Measurements from ENCODE around the gene MANBA. TPM values are rescaled to one million over a fixed set of nuclear protein-coding genes. Genes with fewer than 3 reads are reported as not detected.

The MANBA gene
- total and polyA plus RNA-seq, 2 of the 4 experiments (the other 2 are of a cell fraction): 11.5 to 17.2 TPM

GRCh38 chr4:102685768-102686167, 75.0 kb downstream of the MANBA start:
- peaks cover 2% of the 10 kb centered on the region; the same call in 1 of the 2 replicates for H3K36me3 ChIP-seq (ENCODE audit: control insufficient read depth, insufficient read depth, low read length)
- H2AK5ac ChIP-seq (ENCODE audit: low read depth, low read length): no peak overlapping the region
- no peak overlapping the region for H3K4ac ChIP-seq (ENCODE audit: low read depth, low read length)
- no peak overlapping the region for H3K14ac ChIP-seq (replicated peaks; ENCODE audit: low read depth, low read length)
- no peak overlapping the region for H3K9ac ChIP-seq (ENCODE audit: low read depth, low read length)
- H2AK9ac ChIP-seq (replicated peaks; ENCODE audit: low read depth, low read length, poor library complexity): no peak overlapping the region
- H2BK20ac ChIP-seq (ENCODE audit: low read depth, low read length): peak overlapping the region; percentile 27; the same call in 1 of the 2 replicates
- no peaks in the 10 kb centered on the region; the same call in 1 of the 2 replicates for H3K9me3 ChIP-seq (ENCODE audit: control insufficient read depth, insufficient read depth, low read length)
- DNase-seq (no peak), ATAC-seq (ENCODE audit: low read depth) (no peak)
- H2AFZ ChIP-seq (replicated peaks; ENCODE audit: low read length, poor library complexity): no peak overlapping the region
- dilution Hi-C loops (cut with HindIII; ENCODE audit: low sequenced_read_pairs, unreplicated experiment): no loop called here
- no peak overlapping the region for H3K56ac ChIP-seq (ENCODE audit: extremely low read depth, insufficient read depth, low read length)
- H3K23ac ChIP-seq (ENCODE audit: low read depth, low read length): no peak overlapping the region
- intact Hi-C loops (cut with micrococcal nuclease): no loop called here
- no TSS peak for BruUV-seq (replicated peaks)
- no peak overlapping the region for H4K5ac ChIP-seq (ENCODE audit: low read depth, low read length)
- no peak overlapping the region for H3K4me2 ChIP-seq (ENCODE audit: low read depth, low read length)
- no peak overlapping the region for H2BK15ac ChIP-seq (ENCODE audit: low read depth, low read length)
- H4K20me1 ChIP-seq (ENCODE audit: insufficient read depth, low read length): no peaks in the 10 kb centered on the region
- no peak overlapping the region for H3K27ac ChIP-seq (ENCODE audit: insufficient read depth, low read length)
- WGBS, 2 experiments (ENCODE audit: extremely low coverage in 2 of 2, insufficient read length in 1 of 2): no CpG with 5 or more reads among the region's 3 CpGs
- no peak overlapping the region for H2BK120ac ChIP-seq (ENCODE audit: low read depth, low read length)
- no peak for TF ChIP-seq ELK1 (IDR thresholded peaks at IDR 0.05; ENCODE audit: borderline replicate concordance, low read depth, low read length)
- TF ChIP-seq POLR2A (IDR thresholded peaks at IDR 0.05; ENCODE audit: low read depth, low read length): no peak
- no peak for TF ChIP-seq BHLHE40 (IDR thresholded peaks at IDR 0.05; ENCODE audit: low read depth, low read length)
- TF ChIP-seq USF2 (IDR thresholded peaks at IDR 0.05; ENCODE audit: low read depth, low read length): no peak
- in situ Hi-C loops (cut with MboI; ENCODE audit: low sequenced_read_pairs): no loop called here
- H3K79me1 ChIP-seq (ENCODE audit: low read depth in 1 of 2, low read length in 2 of 2): peaks cover 4 to 19% of the 10 kb centered on the region in 2 experiments; a peak in 3 of 4 replicates
- H3K4me3 ChIP-seq (ENCODE audit: insufficient read depth, low read depth, low read length): no peak overlapping the region
- H4K8ac ChIP-seq (ENCODE audit: low read depth in 2 of 2, low read length in 2 of 2): no peak overlapping the region
- H3K18ac ChIP-seq (ENCODE audit: low read depth, low read length): no peak overlapping the region
- ChIA-PET CTCF (no interaction called here), POLR2A (ENCODE audit: unreplicated experiment) (no interaction called here)
- H2BK5ac ChIP-seq (ENCODE audit: low read depth, low read length, poor library complexity, severe bottlenecking): no peak overlapping the region
- H3K9me1 ChIP-seq (ENCODE audit: insufficient read depth, low read length): peaks cover 9% of the 10 kb centered on the region
- no peak overlapping the region for H4K91ac ChIP-seq (ENCODE audit: insufficient read depth, low read depth, low read length)
- H3K4me1 ChIP-seq (ENCODE audit: control insufficient read depth, insufficient read depth, low read length): peaks cover 10% of the 10 kb centered on the region
- H3K27me3 ChIP-seq (ENCODE audit: control insufficient read depth, insufficient read depth, low read length): no peaks in the 10 kb centered on the region
